Activated CD8-positive, alpha-beta memory T cell treated with anti-CD3 and anti-CD28 coated beads, Interleukin-2, amount 50 U/mL, for 1 hour (primary cell): ENCODE measurements around the gene TM4SF18.

Experiments
- DNase-seq: peaks from one replicate; pipeline ENCODE4 v3.0.0-alpha.2; 2020; ENCODE audit errors: extremely low read depth

The TM4SF18 gene

GRCh38 chr3:149330609-149331331 is 2.7 kb downstream of the TM4SF18 start:
- no peak for DNase-seq

- no peak for DNase-seq
Measured at GRCh38 chr3:149327156-149327555, 6.3 kb downstream of the TM4SF18 start.

- DNase-seq: no peak
Measured at GRCh38 chr3:149325581-149325980, 7.9 kb downstream of the TM4SF18 start.

GRCh38 chr3:149324332-149324731 is 9.1 kb downstream of the TM4SF18 start:
- DNase-seq: no peak

GRCh38 chr3:149321640-149322039 is 11.8 kb downstream of the TM4SF18 start:
- no peak for DNase-seq

GRCh38 chr3:149321136-149321535 is 12.3 kb downstream of the TM4SF18 start:
- no peak for DNase-seq

- no peak for DNase-seq
Measured at GRCh38 chr3:149319750-149320149, 13.7 kb downstream of the TM4SF18 start.

GRCh38 chr3:149317072-149317471 is 16.4 kb downstream of the TM4SF18 start:
- DNase-seq: no peak

GRCh38 chr3:149316437-149316836 is 17.0 kb downstream of the TM4SF18 start:
- DNase-seq: no peak

- no peak for DNase-seq
Measured at GRCh38 chr3:149315694-149316093, 17.7 kb downstream of the TM4SF18 start.

GRCh38 chr3:149314807-149315578 is 18.4 kb downstream of the TM4SF18 start:
- no peak for DNase-seq

- DNase-seq: no peak
Measured at GRCh38 chr3:149313542-149313941, 19.9 kb downstream of the TM4SF18 start.

GRCh38 chr3:149310796-149311534 is 22.5 kb downstream of the TM4SF18 start:
- DNase-seq: no peak

- no peak for DNase-seq
Measured at GRCh38 chr3:149307435-149307783, 26.0 kb downstream of the TM4SF18 start.

GRCh38 chr3:149306751-149307434 is 26.5 kb downstream of the TM4SF18 start:
- DNase-seq: no peak

- no peak for DNase-seq
Measured at GRCh38 chr3:149305376-149305775, 28.1 kb downstream of the TM4SF18 start.

- DNase-seq: no peak
Measured at GRCh38 chr3:149299938-149300801, 33.3 kb downstream of the TM4SF18 start.

GRCh38 chr3:149296972-149297371 is 36.5 kb downstream of the TM4SF18 start:
- no peak for DNase-seq

- no peak for DNase-seq
Measured at GRCh38 chr3:149292666-149293065, 40.8 kb downstream of the TM4SF18 start.

- no peak for DNase-seq
Measured at GRCh38 chr3:149291178-149291577, 42.3 kb downstream of the TM4SF18 start.

- DNase-seq: no peak
Measured at GRCh38 chr3:149288655-149289054, 44.8 kb downstream of the TM4SF18 start.
